Thoracic aorta (tissue), 2 donors: ENCODE measurements around the gene GPR34. TPM values are rescaled to one million over a fixed set of nuclear protein-coding genes. Genes with fewer than 3 reads are reported as not detected.

Source experiments
- ATAC-seq: fragments of 150-250 bp; one replicate; pipeline ENCODE4 v1.8.0; 2017; ENCODE audit warnings: low read depth; ENCODE audit not compliant: insufficient number of reproducible peaks, low FRiP score
- DNase-seq: peaks from one replicate; pipeline ENCODE4 v3.0.0-alpha.2; 2020; ENCODE audit warnings: low spot score
- H3K27ac ChIP-seq, 2 donors: fragments of 200-600 bp; sonication (generic); 1 replicate in 1 of 2; 2 replicates in 1 of 2; pipeline ENCODE4 v1.5.1; 2016; ENCODE audit warnings: mild to moderate bottlenecking in 2 of 2, moderate library complexity in 2 of 2
- H3K27me3 ChIP-seq: fragments of 200-600 bp; sonication (generic); replicated peaks from 2 replicates; pipeline ENCODE4 v1.6.0; 2016; ENCODE audit warnings: mild to moderate bottlenecking; ENCODE audit not compliant: insufficient read depth
- H3K36me3 ChIP-seq: fragments of 200-600 bp; sonication (generic); one replicate; pipeline ENCODE4 v1.5.1; 2016
- H3K4me1 ChIP-seq, 2 donors: fragments of 200-600 bp; sonication (generic); 1 replicate in 1 of 2; 2 replicates in 1 of 2; pipeline versions ENCODE4 v1.5.1 to v1.6.0; 2016; ENCODE audit warnings: low read depth in 2 of 2, mild to moderate bottlenecking in 1 of 2; ENCODE audit not compliant: control insufficient read depth in 1 of 2
- H3K4me3 ChIP-seq: fragments of 200-600 bp; sonication (generic); 2 replicates; pipeline ENCODE4 v1.5.1; 2016; ENCODE audit warnings: mild to moderate bottlenecking
- H3K9me3 ChIP-seq: fragments of 200-600 bp; sonication (generic); 2 replicates; pipeline ENCODE4 v1.5.1; 2016
- total RNA-seq, 2 donors: library from RNA; depleted of rRNA; stranded (reverse); fragments of >200 nt; gene quantifications; one replicate each; pipeline versions ENCODE4 v1.1.0 to v1.2.3, GENCODE V29; 2016
- TF ChIP-seq, protein P1 (sequence below): fragments of 200-600 bp; sonication (generic); IDR thresholded peaks from one replicate; pipeline ENCODE4 v1.5.1; 2019; ENCODE audit warnings: antibody characterized with exemption

GPR34 gene
- total RNA-seq, 2 donors from 2014 or later = 28.0 to 38.6 TPM

GRCh38 chrX:41661366-41662095, 27.2 kb upstream of the GPR34 start:
- H3K27ac ChIP-seq = peak overlapping the region; percentile 73 to 85
- no peaks in the 10 kb centered on the region for H3K27me3 ChIP-seq
- peaks cover 18 to 59% of the 10 kb centered on the region in 2 donors for H3K4me1 ChIP-seq
- peak; percentile 79 for ATAC-seq
- no peaks in the 10 kb centered on the region for H3K36me3 ChIP-seq
- DNase-seq = no peak
- TF ChIP-seq, protein P1, sequence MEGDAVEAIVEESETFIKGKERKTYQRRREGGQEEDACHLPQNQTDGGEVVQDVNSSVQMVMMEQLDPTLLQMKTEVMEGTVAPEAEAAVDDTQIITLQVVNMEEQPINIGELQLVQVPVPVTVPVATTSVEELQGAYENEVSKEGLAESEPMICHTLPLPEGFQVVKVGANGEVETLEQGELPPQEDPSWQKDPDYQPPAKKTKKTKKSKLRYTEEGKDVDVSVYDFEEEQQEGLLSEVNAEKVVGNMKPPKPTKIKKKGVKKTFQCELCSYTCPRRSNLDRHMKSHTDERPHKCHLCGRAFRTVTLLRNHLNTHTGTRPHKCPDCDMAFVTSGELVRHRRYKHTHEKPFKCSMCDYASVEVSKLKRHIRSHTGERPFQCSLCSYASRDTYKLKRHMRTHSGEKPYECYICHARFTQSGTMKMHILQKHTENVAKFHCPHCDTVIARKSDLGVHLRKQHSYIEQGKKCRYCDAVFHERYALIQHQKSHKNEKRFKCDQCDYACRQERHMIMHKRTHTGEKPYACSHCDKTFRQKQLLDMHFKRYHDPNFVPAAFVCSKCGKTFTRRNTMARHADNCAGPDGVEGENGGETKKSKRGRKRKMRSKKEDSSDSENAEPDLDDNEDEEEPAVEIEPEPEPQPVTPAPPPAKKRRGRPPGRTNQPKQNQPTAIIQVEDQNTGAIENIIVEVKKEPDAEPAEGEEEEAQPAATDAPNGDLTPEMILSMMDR = no peak
- H3K4me3 ChIP-seq = no peak overlapping the region
- no peaks in the 10 kb centered on the region for H3K9me3 ChIP-seq

DNA sequence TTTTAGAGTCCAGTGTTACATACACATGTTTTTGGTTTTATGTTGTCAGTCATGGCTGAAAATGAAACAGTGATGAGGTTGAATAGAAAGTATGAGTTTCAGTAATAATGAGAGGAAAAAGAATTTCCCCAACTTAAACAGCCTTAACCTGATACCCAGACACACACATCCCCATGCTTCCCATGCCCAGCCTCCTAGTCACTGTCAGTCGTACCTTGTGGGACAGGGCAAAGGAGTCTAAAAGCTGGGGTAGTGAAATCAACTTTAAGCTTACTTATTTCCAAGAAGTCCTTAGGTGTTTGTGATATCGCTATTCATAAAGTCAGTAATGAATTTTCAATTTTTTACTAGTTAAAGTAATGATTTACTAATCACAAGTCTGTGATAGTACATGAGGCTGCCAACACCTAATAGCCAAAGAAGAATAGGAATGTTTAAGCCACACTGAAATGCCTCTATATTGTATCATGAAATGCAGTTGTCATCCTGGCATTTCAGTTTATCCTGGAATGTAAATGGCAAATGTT, 24.3 kb upstream of the GPR34 start:
- no peak for ATAC-seq
- no peak for DNase-seq
- Histone ChIP-seq H3K27ac (peak overlapping the region; percentile 70 to 85), H3K4me3 (no peak overlapping the region), H3K9me3 (no peaks in the 10 kb centered on the region), H3K36me3 (no peaks in the 10 kb centered on the region), H3K27me3 (no peaks in the 10 kb centered on the region), H3K4me1 (peaks cover 22 to 59% of the 10 kb centered on the region in 2 donors)
- TF ChIP-seq, protein P1 = no peak

DNA sequence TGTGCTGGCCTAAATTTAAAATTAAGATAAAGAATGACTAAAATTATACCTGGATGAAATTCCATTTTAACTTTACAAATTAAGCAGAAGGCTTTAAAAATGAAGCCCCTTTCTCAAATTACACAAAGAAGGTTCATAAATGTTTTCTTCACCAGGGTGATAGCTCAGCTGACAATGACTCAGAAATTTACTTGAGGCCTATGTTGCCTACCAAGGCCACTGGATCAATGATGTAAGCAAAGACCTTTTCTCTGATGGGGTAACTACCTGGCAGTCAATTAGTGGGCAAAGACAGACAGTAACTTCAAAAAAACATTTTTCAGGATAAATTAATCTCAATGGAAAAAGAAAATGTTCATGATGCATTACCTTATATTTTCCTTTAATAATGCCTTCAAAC, 23.9 kb upstream of the GPR34 start:
- Histone ChIP-seq H3K4me1 (peaks cover 22 to 59% of the 10 kb centered on the region in 2 donors), H3K9me3 (no peaks in the 10 kb centered on the region), H3K27ac (peak overlapping the region; percentile 37 to 85), H3K4me3 (no peak overlapping the region), H3K36me3 (no peaks in the 10 kb centered on the region), H3K27me3 (no peaks in the 10 kb centered on the region)
- ATAC-seq (no peak), DNase-seq (no peak)
- TF ChIP-seq, protein P1 = no peak

- no peaks in the 10 kb centered on the region for H3K27me3 ChIP-seq
- TF ChIP-seq, protein P1 = no peak
- no peaks in the 10 kb centered on the region for H3K9me3 ChIP-seq
- no peaks in the 10 kb centered on the region for H3K36me3 ChIP-seq
- H3K27ac ChIP-seq = peak overlapping the region; percentile 37 to 85
- DNase-seq (no peak), ATAC-seq (no peak)
- peaks cover 22 to 65% of the 10 kb centered on the region in 2 donors for H3K4me1 ChIP-seq
- no peak overlapping the region for H3K4me3 ChIP-seq
Measured at GRCh38 chrX:41665686-41666085, 23.1 kb upstream of the GPR34 start.

DNA sequence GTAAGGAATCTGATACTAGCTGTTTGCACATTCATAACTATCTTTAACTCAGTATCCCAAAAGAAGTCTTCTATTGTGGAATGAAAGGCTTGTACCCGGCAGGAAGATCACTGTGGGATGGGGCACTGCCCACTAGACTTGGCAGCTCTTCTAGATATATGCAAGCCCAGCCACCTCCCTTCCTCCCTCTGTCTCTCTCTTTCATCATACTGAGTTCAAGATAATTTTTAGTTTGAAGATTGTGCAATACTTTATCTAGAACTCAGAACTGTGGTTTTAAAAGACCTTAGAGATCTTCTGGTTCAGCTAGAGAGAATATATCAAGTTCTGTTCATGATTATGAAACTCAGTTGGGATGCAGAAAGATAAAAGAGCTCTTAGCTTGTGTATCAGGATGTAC, 22.5 kb upstream of the GPR34 start:
- no peak for ATAC-seq
- H3K4me3 ChIP-seq = no peak overlapping the region

More for the DNA sequence above, 22.5 kb upstream of the GPR34 start:
- Histone ChIP-seq H3K4me1 (peaks cover 22 to 60% of the 10 kb centered on the region in 2 donors), H3K27me3 (no peaks in the 10 kb centered on the region), H3K36me3 (no peaks in the 10 kb centered on the region), H3K27ac (peak overlapping the region; percentile 37 to 85), H3K9me3 (no peaks in the 10 kb centered on the region)
- DNase-seq = no peak
- TF ChIP-seq, protein P1 = no peak
